GM19438 (cell line): Measurements from ENCODE around the gene SYT15.
"Not testable (repeated sequence)": the region's sequence is repeated elsewhere in the genome, so short reads cannot be mapped to it uniquely, and the experiment has no call there.

Experiments
- ATAC-seq: cut with Tn5 transposase; IDR thresholded peaks from one replicate; pipeline ENCODE4 v1.9.1; 2021; ENCODE audit warnings: low read depth; ENCODE audit not compliant: unreplicated experiment

SYT15 gene

GRCh38 chr10:46585246-46585645 is 6.3 kb downstream of the SYT15 start:
- not testable (repeated sequence) for ATAC-seq

- not testable (repeated sequence) for ATAC-seq
These were observed 8.6 kb downstream of the SYT15 start for GRCh38 chr10:46587546-46587945.

GRCh38 chr10:46588221-46588620 is 9.3 kb downstream of the SYT15 start:
- not testable (repeated sequence) for ATAC-seq

- not testable (repeated sequence) for ATAC-seq
These were observed 10.7 kb downstream of the SYT15 start for GRCh38 chr10:46589589-46589988.

- ATAC-seq, result not testable (repeated sequence)
These were observed 12.1 kb downstream of the SYT15 start for GRCh38 chr10:46591053-46591452.

- ATAC-seq, result not testable (repeated sequence)
These were observed 14.4 kb downstream of the SYT15 start for GRCh38 chr10:46593307-46593706.

- not testable (repeated sequence) for ATAC-seq
These were observed 15.6 kb downstream of the SYT15 start for GRCh38 chr10:46594453-46595063.

- ATAC-seq, result not testable (repeated sequence)
These were observed 17.6 kb downstream of the SYT15 start for GRCh38 chr10:46596570-46596969.

- ATAC-seq, result peak; percentile 65
These were observed 18.8 kb downstream of the SYT15 start for GRCh38 chr10:46597616-46598246.

GRCh38 chr10:46600516-46600915 is 21.6 kb downstream of the SYT15 start:
- not testable (repeated sequence) for ATAC-seq

GRCh38 chr10:46615540-46615939 is 36.6 kb downstream of the SYT15 start:
- ATAC-seq, result not testable (repeated sequence)

- ATAC-seq, result not testable (repeated sequence)
These were observed 37.3 kb downstream of the SYT15 start for GRCh38 chr10:46616227-46616626.

- not testable (repeated sequence) for ATAC-seq
These were observed 38.2 kb downstream of the SYT15 start for GRCh38 chr10:46617134-46617533.

- ATAC-seq, result not testable (repeated sequence)
These were observed 39.0 kb downstream of the SYT15 start for GRCh38 chr10:46617913-46618312.

- not testable (repeated sequence) for ATAC-seq
These were observed 45.1 kb downstream of the SYT15 start for GRCh38 chr10:46623899-46624654.

- not testable (repeated sequence) for ATAC-seq
These were observed 50.9 kb downstream of the SYT15 start for GRCh38 chr10:46629805-46630204.

- not testable (repeated sequence) for ATAC-seq
These were observed 51.9 kb downstream of the SYT15 start for GRCh38 chr10:46630816-46631215.

GRCh38 chr10:46631683-46632082 is 52.8 kb downstream of the SYT15 start:
- ATAC-seq, result not testable (repeated sequence)

GRCh38 chr10:46634698-46635097 is 55.8 kb downstream of the SYT15 start:
- ATAC-seq, result not testable (repeated sequence)

- ATAC-seq, result peak; percentile 79
These were observed 56.5 kb downstream of the SYT15 start for GRCh38 chr10:46635364-46635959.

GRCh38 chr10:46640005-46640404 is 61.1 kb downstream of the SYT15 start:
- ATAC-seq, result not testable (repeated sequence)
